IMR-90 (cell line): ENCODE data around the gene LDLRAD4. TPM values are rescaled to one million over a fixed set of nuclear protein-coding genes. Genes with fewer than 3 reads are reported as not detected.

Experiments
- ATAC-seq: fragments of 200-7000 bp; cut with Tn5 transposase; 2 replicates; pipeline ENCODE4 v1.9.1; 2020; ENCODE audit warnings: low read depth, mild to moderate bottlenecking, moderate library complexity
- BruUV-seq: library from RNA; stranded (reverse); fragments of 400-500 nt; replicated peaks from 2 replicates; lab custom pipeline; 2021; lab: Mats Ljungman, UMichigan
- CTCF ChIA-PET: fragments of 300-600 bp; formaldehyde crosslinking; extraction: SDS; loops from one replicate; lab custom pipeline; 2021; ENCODE audit warnings: antibody characterized with exemption; lab: Yijun Ruan, JAX
- POLR2A ChIA-PET: fragments of 300-600 bp; sonication (Branson Sonifier 250); formaldehyde crosslinking; loops from one replicate; lab custom pipeline; 2022; ENCODE audit warnings: antibody characterized with exemption; ENCODE audit not compliant: unreplicated experiment; lab: Charles Lee
- DNase-seq: peaks from one replicate; pipeline ENCODE4 v3.0.0; 2013
- H2AFZ ChIP-seq: replicated peaks from 2 replicates; pipeline ENCODE3; 2013; ENCODE audit warnings: low read length, mild to moderate bottlenecking; ENCODE audit not compliant: poor library complexity
- H2AK5ac ChIP-seq: 2 replicates; pipeline ENCODE4 v1.6.1; 2013; ENCODE audit warnings: low read depth, low read length, inconsistent platforms
- H2AK9ac ChIP-seq: replicated peaks from 2 replicates; pipeline ENCODE3; 2013; ENCODE audit warnings: mild to moderate bottlenecking, low read depth, low read length, moderate library complexity; ENCODE audit not compliant: poor library complexity
- H2BK120ac ChIP-seq: 2 replicates; pipeline ENCODE4 v1.6.1; 2013; ENCODE audit warnings: low read depth, low read length, inconsistent platforms
- H2BK15ac ChIP-seq: 3 replicates; pipeline ENCODE4 v1.6.1; 2013; ENCODE audit warnings: low read depth, low read length, inconsistent platforms
- H2BK20ac ChIP-seq: 2 replicates; pipeline ENCODE4 v1.6.1; 2013; ENCODE audit warnings: low read depth, mild to moderate bottlenecking, inconsistent platforms, low read length, moderate library complexity
- H2BK5ac ChIP-seq: 2 replicates; pipeline ENCODE4 v1.6.1; 2013; ENCODE audit warnings: mild to moderate bottlenecking, low read depth, low read length, inconsistent platforms; ENCODE audit not compliant: poor library complexity, severe bottlenecking
- H3K14ac ChIP-seq: replicated peaks from 2 replicates; pipeline ENCODE4 v1.6.1; 2013; ENCODE audit warnings: low read depth, low read length, inconsistent platforms
- H3K18ac ChIP-seq: 2 replicates; pipeline ENCODE4 v1.6.1; 2013; ENCODE audit warnings: low read depth, low read length, control low read depth
- H3K23ac ChIP-seq: 2 replicates; pipeline ENCODE4 v1.6.1; 2013; ENCODE audit warnings: low read depth, low read length, inconsistent platforms
- H3K27ac ChIP-seq: 2 replicates; pipeline ENCODE4 v1.5.1; 2013; ENCODE audit warnings: mild to moderate bottlenecking, control low read depth, low read length; ENCODE audit not compliant: insufficient read depth
- H3K27me3 ChIP-seq: 2 replicates; pipeline ENCODE4 v1.6.1; 2013; ENCODE audit warnings: low read length; ENCODE audit not compliant: control insufficient read depth, insufficient read depth
- H3K36me3 ChIP-seq: 2 replicates; pipeline ENCODE4 v1.6.1; 2013; ENCODE audit warnings: low read length, mixed read lengths; ENCODE audit not compliant: control insufficient read depth, insufficient read depth
- H3K4ac ChIP-seq: 2 replicates; pipeline ENCODE4 v1.6.1; 2013; ENCODE audit warnings: low read depth, low read length, inconsistent platforms
- H3K4me1 ChIP-seq: 2 replicates; pipeline ENCODE4 v1.6.1; 2013; ENCODE audit warnings: low read length, mixed read lengths; ENCODE audit not compliant: control insufficient read depth, insufficient read depth
- H3K4me2 ChIP-seq: 2 replicates; pipeline ENCODE4 v1.6.1; 2013; ENCODE audit warnings: low read depth, mild to moderate bottlenecking, control low read depth, low read length, moderate library complexity
- H3K4me3 ChIP-seq: 2 replicates; pipeline ENCODE4 v1.5.1; 2013; ENCODE audit warnings: low read depth, mild to moderate bottlenecking, control low read depth, low read length, moderate library complexity; ENCODE audit not compliant: insufficient read depth
- H3K56ac ChIP-seq: 2 replicates; pipeline ENCODE4 v1.6.1; 2013; ENCODE audit warnings: low read length, inconsistent platforms; ENCODE audit not compliant: insufficient read depth; ENCODE audit errors: extremely low read depth
- H3K79me1 ChIP-seq, 2 experiments: 2 replicates each; pipeline ENCODE4 v1.6.1; 2013; ENCODE audit warnings: low read length in 2 of 2, inconsistent platforms in 1 of 2, low read depth in 1 of 2
- H3K9ac ChIP-seq: 2 replicates; pipeline ENCODE4 v1.6.1; 2013; ENCODE audit warnings: low read depth, low read length, control low read depth
- H3K9me1 ChIP-seq: 2 replicates; pipeline ENCODE4 v1.6.1; 2013; ENCODE audit warnings: low read length, inconsistent platforms; ENCODE audit not compliant: insufficient read depth
- H3K9me3 ChIP-seq: 2 replicates; pipeline ENCODE4 v1.6.1; 2013; ENCODE audit warnings: low read length; ENCODE audit not compliant: control insufficient read depth, insufficient read depth
- H4K20me1 ChIP-seq: 2 replicates; pipeline ENCODE4 v1.6.1; 2013; ENCODE audit warnings: low read length, inconsistent platforms; ENCODE audit not compliant: insufficient read depth
- H4K5ac ChIP-seq: 2 replicates; pipeline ENCODE4 v1.6.1; 2013; ENCODE audit warnings: mild to moderate bottlenecking, low read depth, low read length, control low read depth
- H4K8ac ChIP-seq, 2 experiments: 2 replicates each; pipeline ENCODE4 v1.6.1; 2013; ENCODE audit warnings: low read depth in 2 of 2, low read length in 2 of 2, control low read depth in 1 of 2, inconsistent platforms in 1 of 2
- H4K91ac ChIP-seq: 2 replicates; pipeline ENCODE4 v1.6.1; 2013; ENCODE audit warnings: low read depth, low read length, inconsistent platforms; ENCODE audit not compliant: insufficient read depth
- BHLHE40 ChIP-seq: fragments of 150-350 bp; IDR thresholded peaks from 2 replicates; pipeline ENCODE4 v1.6.1; 2016; ENCODE audit warnings: mild to moderate bottlenecking, low read depth, low read length
- CEBPB ChIP-seq: IDR thresholded peaks from 2 replicates; pipeline ENCODE4 v1.6.1; 2012; ENCODE audit warnings: low read depth, low read length, improper control_type of control experiment
- CHD1 ChIP-seq: IDR thresholded peaks from 2 replicates; pipeline ENCODE4 v1.6.1; 2012; ENCODE audit warnings: low read depth, low read length, improper control_type of control experiment
- CTCF ChIP-seq: conservative IDR thresholded peaks from 2 replicates; pipeline ENCODE4 v1.5.1; 2012; ENCODE audit warnings: mild to moderate bottlenecking, low read depth, low read length, improper control_type of control experiment
- ELK1 ChIP-seq: fragments of 150-350 bp; IDR thresholded peaks from 2 replicates; pipeline ENCODE4 v1.6.1; 2016; ENCODE audit warnings: low read depth, mild to moderate bottlenecking, low read length, moderate library complexity, borderline replicate concordance
- FOS ChIP-seq: fragments of 150-350 bp; IDR thresholded peaks from 2 replicates; pipeline ENCODE4 v1.6.1; 2016; ENCODE audit warnings: low read depth, low read length
- MAFK ChIP-seq: IDR thresholded peaks from 2 replicates; pipeline ENCODE4 v1.6.1; 2012; ENCODE audit warnings: low read depth, low read length, improper control_type of control experiment
- MAZ ChIP-seq: IDR thresholded peaks from 2 replicates; pipeline ENCODE4 v1.6.1; 2012; ENCODE audit warnings: low read depth, mild to moderate bottlenecking, low read length, improper control_type of control experiment, moderate library complexity, borderline replicate concordance
- MXI1 ChIP-seq: IDR thresholded peaks from 2 replicates; pipeline ENCODE4 v1.6.1; 2012; ENCODE audit warnings: low read depth, mild to moderate bottlenecking, low read length, moderate library complexity, borderline replicate concordance
- NFE2L2 ChIP-seq: fragments of 150-350 bp; IDR thresholded peaks from 2 replicates; pipeline ENCODE4 v1.6.1; 2016; ENCODE audit warnings: low read depth, mild to moderate bottlenecking, low read length
- POLR2A ChIP-seq: IDR thresholded peaks from 2 replicates; pipeline ENCODE4 v1.6.1; 2012; ENCODE audit warnings: mild to moderate bottlenecking, low read depth, low read length
- RAD21 ChIP-seq: IDR thresholded peaks from 2 replicates; pipeline ENCODE4 v1.6.1; 2012; ENCODE audit warnings: low read length, improper control_type of control experiment
- RCOR1 ChIP-seq: IDR thresholded peaks from 2 replicates; pipeline ENCODE4 v1.6.1; 2012; ENCODE audit warnings: mild to moderate bottlenecking, low read length, improper control_type of control experiment; ENCODE audit not compliant: insufficient replicate concordance
- RFX5 ChIP-seq: IDR thresholded peaks from 2 replicates; pipeline ENCODE4 v1.8.0; 2012; ENCODE audit warnings: low read depth, mild to moderate bottlenecking, low read length, moderate library complexity
- SMC3 ChIP-seq: fragments of 150-350 bp; IDR thresholded peaks from 2 replicates; pipeline ENCODE4 v1.6.1; 2016; ENCODE audit warnings: low read depth, mild to moderate bottlenecking, antibody characterized with exemption, low read length, moderate library complexity
- USF2 ChIP-seq: fragments of 150-350 bp; IDR thresholded peaks from 2 replicates; pipeline ENCODE4 v1.6.1; 2017; ENCODE audit warnings: mild to moderate bottlenecking, antibody characterized with exemption, low read length, low read depth
- WGBS, 2 experiments: methylation state at CpG; one replicate each; pipeline versions ENCODE4 v1.1.5 to v1.1.7; 2013; ENCODE audit warnings: missing lambda C conversion rate in 2 of 2; ENCODE audit not compliant: insufficient read length in 1 of 2; ENCODE audit errors: extremely low coverage in 2 of 2; 5-methylcytosine and 5-hydroxymethylcytosine counted together
- dilution Hi-C: fragments of 300-500 bp; cut with HindIII; formaldehyde crosslinking; loops from one replicate; pipeline ENCODE4 v1.14.3; 2018; ENCODE audit warnings: low sequenced_read_pairs; ENCODE audit not compliant: unreplicated experiment
- in situ Hi-C: fragments of 300-500 bp; cut with MboI; formaldehyde crosslinking; loops from 3 replicates; pipeline ENCODE4 v1.14.3; 2019; ENCODE audit warnings: low sequenced_read_pairs, inconsistent platforms, mixed read lengths
- intact Hi-C: fragments of 100-400 bp; cut with micrococcal nuclease; formaldehyde crosslinking; loops from 2 replicates; pipeline ENCODE4 v1.10.0; 2022
- polyA plus RNA-seq, 3 experiments: library from polyadenylated mRNA; depleted of rRNA; stranded (reverse); fragments of >200 nt; gene quantifications; 2 replicates each; pipeline ENCODE4 v1.2.3, GENCODE V29; 2012; ENCODE audit warnings: low replicate concordance in 1 of 3
- total RNA-seq: library from RNA; depleted of rRNA; stranded (reverse); fragments of >200 nt; gene quantifications from 2 replicates; pipeline ENCODE4 v1.2.3, GENCODE V29; 2012

LDLRAD4 gene
- total and polyA plus RNA-seq, 2 of the 4 experiments (the other 2 are of a cell fraction), result not detected

- no peak for ATAC-seq
- Histone ChIP-seq H3K79me1 (no peaks in the 10 kb centered on the region), H4K20me1 (no peaks in the 10 kb centered on the region), H2AFZ (no peak overlapping the region), H2BK20ac (no peak overlapping the region), H4K8ac (no peak overlapping the region), H3K56ac (no peak overlapping the region), H2BK15ac (no peak overlapping the region), H4K5ac (no peak overlapping the region), H3K4me3 (no peak overlapping the region), H3K4ac (no peak overlapping the region), H3K18ac (no peak overlapping the region), H4K91ac (no peak overlapping the region), H3K14ac (no peak overlapping the region), H3K27ac (no peak overlapping the region), H3K36me3 (no peaks in the 10 kb centered on the region), H3K9me1 (no peaks in the 10 kb centered on the region), H2BK120ac (no peak overlapping the region), H2BK5ac (no peak overlapping the region), H2AK9ac (no peak overlapping the region), H3K9me3 (peaks cover 16% of the 10 kb centered on the region), H3K4me2 (no peak overlapping the region), H3K4me1 (no peaks in the 10 kb centered on the region), H2AK5ac (no peak overlapping the region), H3K9ac (no peak overlapping the region), H3K23ac (no peak overlapping the region), H3K27me3 (peaks cover 3% of the 10 kb centered on the region; the same call in 1 of the 2 replicates)
- in situ Hi-C loops, result no loop called here
- POLR2A ChIA-PET, result no interaction called here
- DNase-seq, result no peak
- CTCF ChIA-PET, result no interaction called here
- no peak for TF ChIP-seq MAZ
- no peak for TF ChIP-seq ELK1
- no peak for TF ChIP-seq CHD1
- no peak for TF ChIP-seq MXI1
- no peak for TF ChIP-seq RAD21
- TF ChIP-seq POLR2A, result no peak
- TF ChIP-seq NFE2L2, result no peak
- no peak for TF ChIP-seq RCOR1
- TF ChIP-seq MAFK, result no peak
- no peak for TF ChIP-seq USF2
- TF ChIP-seq CEBPB, result no peak
- no peak for TF ChIP-seq BHLHE40
- no peak for TF ChIP-seq RFX5
- TF ChIP-seq FOS, result no peak
- TF ChIP-seq SMC3, result no peak
- TF ChIP-seq CTCF, result no peak
- dilution Hi-C loops, result no loop called here
- WGBS, 2 experiments, result no CpG with 5 or more reads among the region's 5 CpGs
- no TSS peak for BruUV-seq
- intact Hi-C loops, result no loop called here
Observed at GRCh38 chr18:13499803-13500202, 281.2 kb downstream of the LDLRAD4 start.
